GM23248 (cell line): ENCODE results near the gene HMMR. TPM values are rescaled to one million over a fixed set of nuclear protein-coding genes. Genes with fewer than 3 reads are reported as not detected.
"Not testable (repeated sequence)": the region's sequence is repeated elsewhere in the genome, so short reads cannot be mapped to it uniquely, and the experiment has no call there.

Experiments
- DNase-seq: peaks from one replicate; pipeline ENCODE4 v3.0.0-alpha.2; 2015
- H2AFZ ChIP-seq: fragments of 200-600 bp; sonication (generic); 2 replicates; pipeline ENCODE4 v1.6.1; 2016; ENCODE audit warnings: antibody characterized with exemption
- H3F3A ChIP-seq: fragments of 200-600 bp; sonication (generic); 2 replicates; pipeline ENCODE4 v1.6.1; 2016; ENCODE audit warnings: mild to moderate bottlenecking, antibody characterized with exemption, mixed run types; ENCODE audit not compliant: insufficient read depth
- H3K27ac ChIP-seq: fragments of 200-600 bp; sonication (generic); 2 replicates; pipeline ENCODE4 v1.5.1; 2016; ENCODE audit warnings: mild to moderate bottlenecking
- H3K27me3 ChIP-seq: fragments of 200-600 bp; sonication (generic); replicated peaks from 2 replicates; pipeline ENCODE4 v1.6.1; 2016; ENCODE audit warnings: mild to moderate bottlenecking; ENCODE audit not compliant: insufficient read depth
- H3K36me3 ChIP-seq: fragments of 200-600 bp; sonication (generic); 2 replicates; pipeline ENCODE4 v1.6.1; 2016; ENCODE audit warnings: low read depth, mild to moderate bottlenecking
- H3K4me1 ChIP-seq: fragments of 200-600 bp; sonication (generic); 2 replicates; pipeline ENCODE4 v1.6.1; 2016; ENCODE audit warnings: mild to moderate bottlenecking; ENCODE audit not compliant: insufficient read depth
- H3K4me2 ChIP-seq: fragments of 200-600 bp; sonication (generic); one replicate; pipeline ENCODE4 v1.6.1; 2016; ENCODE audit warnings: mild to moderate bottlenecking; ENCODE audit not compliant: unreplicated experiment
- H3K4me3 ChIP-seq: fragments of 200-600 bp; sonication (generic); 2 replicates; pipeline ENCODE4 v1.5.1; 2016; ENCODE audit warnings: mild to moderate bottlenecking
- H3K79me2 ChIP-seq: fragments of 200-600 bp; sonication (generic); 2 replicates; pipeline ENCODE4 v1.6.1; 2016; ENCODE audit warnings: mild to moderate bottlenecking; ENCODE audit not compliant: insufficient read depth
- H3K9ac ChIP-seq: fragments of 200-600 bp; sonication (generic); 2 replicates; pipeline ENCODE4 v1.6.1; 2016; ENCODE audit warnings: mild to moderate bottlenecking
- H3K9me2 ChIP-seq: fragments of 200-600 bp; sonication (generic); 2 replicates; pipeline ENCODE4 v1.6.1; 2016; ENCODE audit warnings: mixed run types, mild to moderate bottlenecking, moderate library complexity; ENCODE audit not compliant: insufficient read depth
- H3K9me3 ChIP-seq: fragments of 200-600 bp; sonication (generic); one replicate; pipeline ENCODE4 v1.6.1; 2017; ENCODE audit warnings: low read depth
- H4K20me1 ChIP-seq: fragments of 200-600 bp; sonication (generic); 2 replicates; pipeline ENCODE4 v1.6.0; 2016; ENCODE audit not compliant: insufficient read depth
- EZH2 ChIP-seq: fragments of 200-600 bp; sonication (generic); IDR thresholded peaks from 2 replicates; pipeline ENCODE4 v1.6.1; 2018; ENCODE audit warnings: antibody characterized with exemption, mild to moderate bottlenecking; ENCODE audit not compliant: insufficient read depth, poor library complexity, severe bottlenecking
- EZH2phosphoT487 ChIP-seq: fragments of 200-600 bp; sonication (generic); IDR thresholded peaks from 2 replicates; pipeline ENCODE4 v1.6.1; 2018; ENCODE audit warnings: antibody characterized with exemption, moderate library complexity, mild to moderate bottlenecking, low read depth; ENCODE audit not compliant: insufficient read depth
- WGBS, 2 experiments: methylation state at CpG; one replicate each; pipeline ENCODE4 v1.1.6; 2015 to 2017; ENCODE audit warnings: low lambda C conversion rate in 2 of 2, low coverage in 1 of 2; ENCODE audit errors: missing lambda C conversion rate in 2 of 2; 5-methylcytosine and 5-hydroxymethylcytosine counted together
- in situ Hi-C: fragments of 300-500 bp; cut with MboI; formaldehyde crosslinking; loops from 2 replicates; pipeline ENCODE4 v1.15.0; 2020
- polyA plus RNA-seq: library from polyadenylated mRNA; unstranded; fragments of >200 nt; fragmentation: Nextera tagmentation; extraction: Ambion mirVana; gene quantifications from 2 replicates; pipeline ENCODE4 v1.2.1, GENCODE V29; 2016
- total RNA-seq: library from RNA; depleted of rRNA; stranded (reverse); fragments of >200 nt; shearing (Covaris generic); gene quantifications from 2 replicates; pipeline ENCODE4 v1.2.3, GENCODE V29; 2014

The HMMR gene
- total and polyA plus RNA-seq, 2 experiments from 2014 or later: 10.7 to 16.4 TPM

GRCh38 chr5:163453705-163454104, 6.7 kb upstream of the HMMR start:
- H3K79me2 ChIP-seq: peaks cover 27% of the 10 kb centered on the region
- 56 to 68% methylated on average over 1 of the region's 1 CpG for WGBS, 2 experiments
- peaks cover 49% of the 10 kb centered on the region for H3F3A ChIP-seq
- peak overlapping the region; percentile 18 for H3K4me2 ChIP-seq
- no peak overlapping the region for H3K27ac ChIP-seq
- DNase-seq: peak; percentile 64
- TF ChIP-seq EZH2: no peak
- TF ChIP-seq EZH2phosphoT487: no peak
- no peak overlapping the region for H3K4me3 ChIP-seq
- H2AFZ ChIP-seq: no peak overlapping the region
- H3K4me1 ChIP-seq: peaks cover 11% of the 10 kb centered on the region
- H3K9ac ChIP-seq: no peak overlapping the region
- H3K9me2 ChIP-seq: no peaks in the 10 kb centered on the region
- no peaks in the 10 kb centered on the region for H3K9me3 ChIP-seq
- H3K36me3 ChIP-seq: peaks cover 9% of the 10 kb centered on the region
- H4K20me1 ChIP-seq: no peaks in the 10 kb centered on the region
- H3K27me3 ChIP-seq: no peaks in the 10 kb centered on the region
- in situ Hi-C loops: no loop called here

- H3K9me3 ChIP-seq, H3K4me2 ChIP-seq, H4K20me1 ChIP-seq, H3K36me3 ChIP-seq, H2AFZ ChIP-seq, H3K27ac ChIP-seq, DNase-seq, H3K9me2 ChIP-seq, H3K4me3 ChIP-seq, H3K9ac ChIP-seq, H3K27me3 ChIP-seq, in situ Hi-C loops: not testable (repeated sequence)
- H3K4me1 ChIP-seq: peaks cover 15% of the 10 kb centered on the region
- peaks cover 35% of the 10 kb centered on the region for H3F3A ChIP-seq
- 94 to 95% methylated on average over 16 to 17 of the region's 17 CpGs for WGBS, 2 experiments
- peaks cover 38% of the 10 kb centered on the region for H3K79me2 ChIP-seq
Observed at GRCh38 chr5:163455406-163455805, 5.0 kb upstream of the HMMR start.

- H2AFZ ChIP-seq: no peak overlapping the region
- DNase-seq: no peak
- H3K9me3 ChIP-seq: no peaks in the 10 kb centered on the region
- no peak overlapping the region for H3K4me2 ChIP-seq
- no peak overlapping the region for H3K4me3 ChIP-seq
- TF ChIP-seq EZH2phosphoT487 (no peak), EZH2 (no peak)
- WGBS, 2 experiments: 66 to 69% methylated on average over 2 of the region's 2 CpGs
- H3K79me2 ChIP-seq: peaks cover 38% of the 10 kb centered on the region
- H4K20me1 ChIP-seq: no peaks in the 10 kb centered on the region
- no peak overlapping the region for H3K9ac ChIP-seq
- H3K4me1 ChIP-seq: peaks cover 15% of the 10 kb centered on the region
- H3F3A ChIP-seq: peaks cover 33% of the 10 kb centered on the region
- H3K9me2 ChIP-seq: no peaks in the 10 kb centered on the region
- no peak overlapping the region for H3K27ac ChIP-seq
- no peaks in the 10 kb centered on the region for H3K27me3 ChIP-seq
- in situ Hi-C loops: no loop called here
- H3K36me3 ChIP-seq: no peaks in the 10 kb centered on the region
Observed at GRCh38 chr5:163456029-163456589, 4.3 kb upstream of the HMMR start.

GRCh38 chr5:163456840-163457239, 3.6 kb upstream of the HMMR start:
- Histone ChIP-seq H2AFZ (no peak overlapping the region), H3K4me2 (no peak overlapping the region), H3K4me3 (no peak overlapping the region), H3K4me1 (peaks cover 15% of the 10 kb centered on the region), H3K9me2 (no peaks in the 10 kb centered on the region), H3K9ac (no peak overlapping the region), H3F3A (peaks cover 36% of the 10 kb centered on the region), H3K27me3 (no peaks in the 10 kb centered on the region), H3K79me2 (peaks cover 38% of the 10 kb centered on the region), H3K27ac (no peak overlapping the region), H3K36me3 (no peaks in the 10 kb centered on the region), H3K9me3 (no peaks in the 10 kb centered on the region), H4K20me1 (no peaks in the 10 kb centered on the region)
- 96 to 97% methylated on average over 7 of the region's 7 CpGs for WGBS, 2 experiments
- in situ Hi-C loops: no loop called here
- no peak for DNase-seq
- TF ChIP-seq EZH2phosphoT487 (no peak), EZH2 (no peak)
